ENCODE results near the gene NDNF. TPM values are rescaled to one million over a fixed set of nuclear protein-coding genes. Genes with fewer than 3 reads are reported as not detected.

NDNF gene
- total and polyA plus RNA-seq, 2 donors (not counting 3 experiments of a cell fraction or from before 2014, with no cell fraction given), result not detected

DNA sequence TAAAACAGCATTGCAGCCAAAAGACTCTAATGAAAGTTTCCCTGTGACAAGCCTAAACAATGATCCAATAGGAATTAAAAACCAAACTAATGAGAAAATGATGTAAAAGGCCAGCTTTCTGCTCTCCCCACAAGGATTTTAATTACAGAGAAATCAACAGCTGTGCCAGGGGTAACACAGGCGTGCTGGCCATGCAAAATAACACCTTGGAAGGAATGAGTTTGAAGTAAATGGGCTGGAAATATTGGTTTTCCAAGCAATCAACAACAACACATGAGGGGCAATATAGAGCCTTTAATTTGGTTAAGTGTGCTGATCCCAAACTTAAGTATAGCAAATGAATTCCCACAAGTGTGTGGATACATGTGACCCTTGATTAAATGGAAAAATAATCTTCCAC lies 56.9 kb downstream of the NDNF start:
- ChIA-PET POLR2A (no interaction called here), CTCF (interaction anchor here (1.1 kb wide), 2 partner anchors 38 to 860 kb away, joined by 3 read pairs; no protein-coding TSS in a partner anchor)
- DNase-seq (ENCODE audit: low read depth, low spot score) (no peak), FAIRE-seq (no peak)
- Histone ChIP-seq H3K4me2 (ENCODE audit: insufficient read depth, low read length) (no peak overlapping the region), H3K4me3 (replicated peaks in 1 of 3; ENCODE audit: insufficient read depth in 1 of 3, low read depth in 1 of 3, low read length in 3 of 3) (no peak overlapping the region), H2AFZ (ENCODE audit: low read depth, low read length) (no peak overlapping the region), H3K27me3 (ENCODE audit: control insufficient read depth in 2 of 2, insufficient read depth in 2 of 2, low read length in 2 of 2) (no peaks in the 10 kb centered on the region), H3K79me2 (ENCODE audit: control insufficient read depth, insufficient read depth, low read length) (no peaks in the 10 kb centered on the region), H3K36me3 (ENCODE audit: control insufficient read depth in 2 of 2, extremely low read depth in 1 of 2, insufficient read depth in 2 of 2, low read length in 2 of 2) (no peaks in the 10 kb centered on the region), H3K9ac (replicated peaks; ENCODE audit: extremely low read depth, insufficient read depth, low read length) (no peak overlapping the region), H3K27ac (ENCODE audit: insufficient read depth, low read depth, low read length) (no peak overlapping the region), H3K9me1 (replicated peaks; ENCODE audit: control insufficient read depth, extremely low read depth, insufficient read depth, low read length) (no peaks in the 10 kb centered on the region), H4K20me1 (replicated peaks; ENCODE audit: control insufficient read depth, extremely low read depth, insufficient read depth, low read length) (no peaks in the 10 kb centered on the region), H3K4me1 (ENCODE audit: control insufficient read depth, extremely low read depth, insufficient read depth, low read length) (no peaks in the 10 kb centered on the region), H3K9me3 (replicated peaks; ENCODE audit: control insufficient read depth, insufficient read depth, low read length) (no peaks in the 10 kb centered on the region)
- intact Hi-C loops (cut with micrococcal nuclease), result no loop called here
- dilution Hi-C loops (cut with MboI; ENCODE audit: extremely low pct_ligation_motif_present, low sequenced_read_pairs), result no loop called here
- TF ChIP-seq FOS (IDR thresholded peaks at IDR 0.05; ENCODE audit: borderline replicate concordance, insufficient read depth, low read length) (no peak), GATA2 (IDR thresholded peaks at IDR 0.05; ENCODE audit: insufficient read depth, insufficient read length, low read depth, low read length) (no peak), EZH2 (IDR thresholded peaks at IDR 0.05; ENCODE audit: borderline replicate concordance, low read depth, low read length, severe bottlenecking) (no peak), MAX (IDR thresholded peaks at IDR 0.05; ENCODE audit: insufficient read depth, insufficient read length) (no peak), POLR2AphosphoS5 (IDR thresholded peaks at IDR 0.05; ENCODE audit: insufficient read depth, low read depth, low read length) (no peak), MYC (IDR thresholded peaks at IDR 0.05; ENCODE audit: low read depth, low read length) (no peak), POLR2A (IDR thresholded peaks at IDR 0.05; ENCODE audit: low read depth, low read length) (no peak), JUN (IDR thresholded peaks at IDR 0.05; ENCODE audit: borderline replicate concordance, insufficient read depth, insufficient read length, low read depth) (no peak)
- TF ChIP-seq, protein P1, sequence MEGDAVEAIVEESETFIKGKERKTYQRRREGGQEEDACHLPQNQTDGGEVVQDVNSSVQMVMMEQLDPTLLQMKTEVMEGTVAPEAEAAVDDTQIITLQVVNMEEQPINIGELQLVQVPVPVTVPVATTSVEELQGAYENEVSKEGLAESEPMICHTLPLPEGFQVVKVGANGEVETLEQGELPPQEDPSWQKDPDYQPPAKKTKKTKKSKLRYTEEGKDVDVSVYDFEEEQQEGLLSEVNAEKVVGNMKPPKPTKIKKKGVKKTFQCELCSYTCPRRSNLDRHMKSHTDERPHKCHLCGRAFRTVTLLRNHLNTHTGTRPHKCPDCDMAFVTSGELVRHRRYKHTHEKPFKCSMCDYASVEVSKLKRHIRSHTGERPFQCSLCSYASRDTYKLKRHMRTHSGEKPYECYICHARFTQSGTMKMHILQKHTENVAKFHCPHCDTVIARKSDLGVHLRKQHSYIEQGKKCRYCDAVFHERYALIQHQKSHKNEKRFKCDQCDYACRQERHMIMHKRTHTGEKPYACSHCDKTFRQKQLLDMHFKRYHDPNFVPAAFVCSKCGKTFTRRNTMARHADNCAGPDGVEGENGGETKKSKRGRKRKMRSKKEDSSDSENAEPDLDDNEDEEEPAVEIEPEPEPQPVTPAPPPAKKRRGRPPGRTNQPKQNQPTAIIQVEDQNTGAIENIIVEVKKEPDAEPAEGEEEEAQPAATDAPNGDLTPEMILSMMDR (IDR thresholded peaks at IDR 0.05; ENCODE audit: extremely low read depth in 1 of 2, insufficient read depth in 1 of 2, low read depth in 1 of 2, low read length in 2 of 2), result no peak
- BruUV-seq (replicated peaks), result no TSS peak
